ENCODE measurements around the gene CXCL14. TPM values are rescaled to one million over a fixed set of nuclear protein-coding genes. Genes with fewer than 3 reads are reported as not detected.

CXCL14 gene
- total RNA-seq, 4 donors from 2014 or later: 0.15 to 23.2 (median 3.8) TPM

DNA sequence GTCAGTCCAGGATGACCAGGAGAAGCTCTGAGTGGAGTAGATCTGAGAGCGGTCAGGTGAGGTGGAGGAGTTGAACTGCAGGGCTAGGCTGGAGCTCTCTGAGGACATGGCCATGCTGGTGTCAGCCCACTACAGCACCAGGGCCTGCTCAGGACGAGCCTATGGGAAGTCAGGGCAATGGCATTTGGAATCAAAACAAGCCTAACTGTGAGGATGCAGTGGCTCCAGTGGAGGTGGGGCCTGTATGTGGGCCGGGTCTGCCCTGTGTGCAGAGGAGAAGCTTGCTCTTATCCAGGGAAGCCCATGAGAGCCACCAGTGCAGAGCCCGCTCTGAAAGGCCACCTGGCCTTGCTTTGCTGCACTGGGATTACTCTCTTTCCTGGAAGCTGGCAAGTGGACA is 11.1 kb downstream of the CXCL14 start:
- Histone ChIP-seq H3K27ac (no peak overlapping the region), H3K36me3 (no peaks in the 10 kb centered on the region), H3K4me1 (no peaks in the 10 kb centered on the region), H3K27me3 (peaks cover 28% of the 10 kb centered on the region), H3K9me3 (no peaks in the 10 kb centered on the region), H3K4me3 (no peak overlapping the region)
- 100% methylated on average over 1 of the region's 4 CpGs; no CpG with 5 or more reads in 1 of the 2 donors for WGBS, 2 donors (ENCODE audit: low coverage in 1 of 2)
- TF ChIP-seq POLR2A (IDR thresholded peaks at IDR 0.05): no peak
- ATAC-seq: no peak

DNA sequence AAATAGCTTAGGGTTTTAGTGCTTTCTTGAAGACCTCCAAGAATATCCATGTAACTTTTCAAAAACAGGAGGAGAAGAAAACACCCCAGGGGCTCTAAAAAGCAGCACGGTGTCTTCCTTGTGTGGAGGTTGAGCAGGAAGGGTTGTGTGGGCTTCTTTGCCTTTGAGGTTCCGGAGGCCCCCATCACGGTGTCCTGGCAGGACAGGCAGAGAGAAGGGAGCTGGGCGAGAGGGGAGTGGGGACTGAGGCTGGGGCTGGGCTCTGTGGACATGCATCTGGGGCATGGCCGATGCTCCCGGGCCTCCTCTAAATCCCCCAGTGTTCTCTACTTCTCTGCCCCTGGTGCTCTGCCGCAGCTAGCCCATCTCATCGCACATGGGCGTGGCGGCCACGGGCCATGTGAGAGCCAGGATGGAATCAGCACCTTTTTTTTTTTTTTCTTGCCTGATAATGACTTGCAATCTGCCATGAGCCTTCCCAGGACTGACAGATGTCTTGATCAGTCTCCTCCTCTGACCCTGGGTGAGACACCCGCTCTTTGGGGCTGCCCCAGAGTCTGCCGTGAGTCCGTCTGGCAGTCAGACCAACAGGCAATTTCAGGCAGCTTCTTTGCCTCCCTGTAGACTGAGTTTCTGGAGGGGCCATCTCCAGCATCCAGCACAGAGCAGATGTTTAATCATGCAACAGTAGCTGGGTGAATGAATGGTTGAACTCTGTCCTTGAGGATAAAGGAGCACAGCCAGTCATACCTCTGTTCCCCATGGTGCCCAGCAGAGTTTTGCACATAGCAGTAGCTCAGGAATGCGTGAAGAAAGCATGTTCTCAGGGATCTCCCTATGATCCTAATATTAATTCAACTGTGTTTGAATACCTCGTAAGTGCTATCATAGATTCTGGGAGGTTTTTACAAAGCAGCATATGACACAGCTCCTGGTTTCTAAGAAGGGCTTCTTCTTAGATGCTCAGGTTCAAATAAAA is 12.1 kb downstream of the CXCL14 start:
- ATAC-seq: no peak
- Histone ChIP-seq H3K36me3 (no peaks in the 10 kb centered on the region), H3K4me1 (no peaks in the 10 kb centered on the region), H3K9me3 (no peaks in the 10 kb centered on the region), H3K4me3 (no peak overlapping the region), H3K27ac (no peak overlapping the region), H3K27me3 (peaks cover 19% of the 10 kb centered on the region)
- WGBS, 2 donors (ENCODE audit: low coverage in 1 of 2): 60 to 86% methylated on average over 3 to 15 of the region's 16 CpGs
- no peak for TF ChIP-seq EP300 (IDR thresholded peaks at IDR 0.05)
- TF ChIP-seq, protein P1, sequence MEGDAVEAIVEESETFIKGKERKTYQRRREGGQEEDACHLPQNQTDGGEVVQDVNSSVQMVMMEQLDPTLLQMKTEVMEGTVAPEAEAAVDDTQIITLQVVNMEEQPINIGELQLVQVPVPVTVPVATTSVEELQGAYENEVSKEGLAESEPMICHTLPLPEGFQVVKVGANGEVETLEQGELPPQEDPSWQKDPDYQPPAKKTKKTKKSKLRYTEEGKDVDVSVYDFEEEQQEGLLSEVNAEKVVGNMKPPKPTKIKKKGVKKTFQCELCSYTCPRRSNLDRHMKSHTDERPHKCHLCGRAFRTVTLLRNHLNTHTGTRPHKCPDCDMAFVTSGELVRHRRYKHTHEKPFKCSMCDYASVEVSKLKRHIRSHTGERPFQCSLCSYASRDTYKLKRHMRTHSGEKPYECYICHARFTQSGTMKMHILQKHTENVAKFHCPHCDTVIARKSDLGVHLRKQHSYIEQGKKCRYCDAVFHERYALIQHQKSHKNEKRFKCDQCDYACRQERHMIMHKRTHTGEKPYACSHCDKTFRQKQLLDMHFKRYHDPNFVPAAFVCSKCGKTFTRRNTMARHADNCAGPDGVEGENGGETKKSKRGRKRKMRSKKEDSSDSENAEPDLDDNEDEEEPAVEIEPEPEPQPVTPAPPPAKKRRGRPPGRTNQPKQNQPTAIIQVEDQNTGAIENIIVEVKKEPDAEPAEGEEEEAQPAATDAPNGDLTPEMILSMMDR (IDR thresholded peaks at IDR 0.05): no peak
- no peak for TF ChIP-seq POLR2A (IDR thresholded peaks at IDR 0.05)
- no peak for TF ChIP-seq POLR2AphosphoS5 (IDR thresholded peaks at IDR 0.05)

DNA sequence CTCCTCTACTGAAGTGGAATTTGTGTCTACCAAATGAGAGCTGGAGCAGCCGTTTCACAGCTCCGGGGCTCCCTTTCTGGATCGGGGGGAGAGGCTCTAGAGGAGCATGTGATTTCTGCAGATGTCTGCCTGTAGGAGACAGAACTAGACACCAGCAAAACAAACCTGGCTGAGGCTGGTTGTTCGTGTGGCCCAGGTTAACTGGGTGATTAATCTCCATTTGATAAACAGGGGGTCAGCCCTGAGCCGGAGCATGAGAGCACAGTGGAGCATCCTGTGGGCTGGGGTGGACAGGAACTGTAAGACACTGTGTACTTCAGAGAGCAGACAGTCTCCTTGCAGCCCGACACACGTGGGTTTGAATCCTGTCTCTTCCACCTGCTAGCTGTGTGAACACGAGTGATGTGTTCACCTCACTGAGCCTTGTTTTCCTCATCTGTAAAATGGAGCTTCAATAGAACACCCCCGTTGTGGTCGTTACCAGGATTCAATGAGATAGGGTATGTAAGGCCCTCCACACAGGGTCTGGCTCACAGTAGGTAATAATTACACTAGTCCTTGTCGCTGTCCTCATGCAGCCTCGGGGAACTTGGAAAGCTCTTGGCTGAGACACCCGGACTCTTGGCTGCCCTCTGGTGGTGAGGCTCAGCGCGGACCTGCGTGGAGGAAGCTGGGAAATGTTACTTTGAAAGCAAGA is 12.9 kb downstream of the CXCL14 start:
- H3K27ac ChIP-seq: no peak overlapping the region
- peaks cover 12% of the 10 kb centered on the region for H3K27me3 ChIP-seq
- H3K36me3 ChIP-seq: no peaks in the 10 kb centered on the region
- WGBS, 2 donors (ENCODE audit: low coverage in 1 of 2): 0 to 33% methylated on average over 1 to 11 of the region's 16 CpGs
- no peak overlapping the region for H3K4me3 ChIP-seq
- H3K9me3 ChIP-seq: no peaks in the 10 kb centered on the region
- no peak for TF ChIP-seq POLR2AphosphoS5 (IDR thresholded peaks at IDR 0.05)
- TF ChIP-seq, protein P1 (IDR thresholded peaks at IDR 0.05): peak in 3 of 4 experiments; percentile 59 to 84 (median 64)
- peaks cover 0 to 3% (median 0%) of the 10 kb centered on the region in 3 donors for H3K4me1 ChIP-seq
- ATAC-seq: peak; percentile 46

DNA sequence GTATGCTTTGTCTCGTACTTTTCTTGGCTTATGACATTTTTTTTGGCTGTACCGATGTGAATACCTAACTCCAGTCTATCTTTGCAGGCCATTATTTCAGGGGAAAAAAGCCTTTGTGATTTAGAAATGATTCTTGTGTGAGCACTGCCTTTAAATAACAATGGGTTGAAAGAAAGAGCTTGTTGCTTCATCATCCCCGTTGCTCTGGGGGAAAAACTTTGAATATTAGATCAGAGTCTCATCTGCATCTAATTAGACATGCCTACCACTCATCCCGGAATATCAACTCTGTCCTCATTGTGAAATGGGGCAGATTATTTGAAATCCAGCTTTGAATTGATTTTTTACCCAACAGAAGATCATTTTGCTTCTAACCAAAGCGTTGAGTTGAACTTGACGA is 13.5 kb downstream of the CXCL14 start:
- H3K4me1 ChIP-seq: peaks cover 0 to 7% (median 0%) of the 10 kb centered on the region in 3 donors
- no peaks in the 10 kb centered on the region for H3K36me3 ChIP-seq
- TF ChIP-seq POLR2AphosphoS5 (IDR thresholded peaks at IDR 0.05) (no peak), EP300 (IDR thresholded peaks at IDR 0.05) (no peak), POLR2A (IDR thresholded peaks at IDR 0.05) (no peak)
- TF ChIP-seq, protein P1 (IDR thresholded peaks at IDR 0.05): no peak
- no peak overlapping the region for H3K27ac ChIP-seq
- 68 to 73% methylated on average over 4 to 6 of the region's 6 CpGs for WGBS, 2 donors (ENCODE audit: low coverage in 1 of 2)
- no peak overlapping the region for H3K4me3 ChIP-seq
- ATAC-seq: no peak
- H3K27me3 ChIP-seq: peaks cover 16% of the 10 kb centered on the region
- no peaks in the 10 kb centered on the region for H3K9me3 ChIP-seq

DNA sequence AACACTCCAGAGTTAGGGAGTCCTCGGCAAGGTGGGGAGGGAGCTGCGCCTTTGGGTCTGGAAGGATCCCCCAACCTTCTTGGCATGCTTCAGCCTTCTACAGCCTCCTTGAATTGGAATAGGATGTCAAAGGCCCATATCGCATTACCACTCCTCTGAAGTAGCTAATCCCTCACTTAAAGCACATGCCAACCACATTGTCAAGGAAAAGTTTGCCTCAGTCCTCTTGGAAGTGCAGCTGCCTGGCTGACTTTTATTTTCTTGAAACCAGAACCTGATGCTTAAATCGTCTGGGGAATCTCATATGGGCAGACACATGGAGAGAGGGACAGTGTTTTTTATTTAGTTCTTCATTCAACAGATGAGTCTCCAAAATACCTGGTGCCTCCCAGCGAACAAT is 14.5 kb downstream of the CXCL14 start:
- H3K4me1 ChIP-seq: peaks cover 0 to 7% (median 0%) of the 10 kb centered on the region in 3 donors
- WGBS, 2 donors (ENCODE audit: low coverage in 1 of 2): 43 to 89% methylated on average over 1 to 3 of the region's 5 CpGs
- no peak for TF ChIP-seq POLR2A (IDR thresholded peaks at IDR 0.05)
- TF ChIP-seq POLR2AphosphoS5 (IDR thresholded peaks at IDR 0.05): no peak
- TF ChIP-seq EP300 (IDR thresholded peaks at IDR 0.05): no peak
- TF ChIP-seq, protein P1 (IDR thresholded peaks at IDR 0.05): no peak
- no peak overlapping the region for H3K27ac ChIP-seq
- peaks cover 25% of the 10 kb centered on the region for H3K27me3 ChIP-seq
- no peaks in the 10 kb centered on the region for H3K9me3 ChIP-seq
- H3K36me3 ChIP-seq: no peaks in the 10 kb centered on the region
- no peak overlapping the region for H3K4me3 ChIP-seq
- no peak for ATAC-seq
